SK-N-SH (cell line): ENCODE measurements around the gene AHDC1. TPM values are rescaled to one million over a fixed set of nuclear protein-coding genes. Genes with fewer than 3 reads are reported as not detected.
A peak's percentile ranks its signal among the peaks of the same experiment; 100 is the strongest.

ENCODE experiments used
- CTCF ChIA-PET: fragments of 300-600, 350-600 bp; formaldehyde crosslinking; extraction: SDS; loops from one replicate; lab custom pipeline; 2021; lab: Yijun Ruan, JAX
- POLR2A ChIA-PET: fragments of 350-600 bp; sonication (Branson Sonifier 250); formaldehyde crosslinking; extraction: SDS; loops from one replicate; lab custom pipeline; 2020; ENCODE audit warnings: antibody characterized with exemption, inconsistent platforms; lab: Yijun Ruan, JAX
- DNase-seq: peaks from one replicate; pipeline ENCODE4 v3.0.0; 2012
- H2AFZ ChIP-seq: fragments of 200-600 bp; sonication (generic); 2 replicates; pipeline ENCODE4 v1.8.1; 2016; ENCODE audit warnings: antibody characterized with exemption, mild to moderate bottlenecking, low read depth
- H3F3A ChIP-seq: fragments of 200-600 bp; sonication (generic); replicated peaks from 2 replicates; pipeline ENCODE3; 2016; ENCODE audit warnings: antibody characterized with exemption, mild to moderate bottlenecking; ENCODE audit not compliant: insufficient read depth
- H3K27ac ChIP-seq, 2 experiments: fragments of 200-500 bp in 1 of 2; fragments of 200-600 bp in 1 of 2; sonication (Bioruptor generic) in 1 of 2; sonication (generic), shearing (Covaris generic) in 1 of 2; 2 replicates each; pipeline versions ENCODE4 v1.5.1 to v1.6.1; 2014 to 2016; ENCODE audit warnings: low read depth in 2 of 2, inconsistent platforms in 1 of 2, low read length in 1 of 2, mild to moderate bottlenecking in 1 of 2, mixed read lengths in 1 of 2
- H3K27me3 ChIP-seq: fragments of 200-600 bp; sonication (generic), shearing (Covaris generic); 2 replicates; pipeline ENCODE4 v1.6.1; 2016; ENCODE audit warnings: mixed run types; ENCODE audit not compliant: insufficient read depth
- H3K36me3 ChIP-seq, 2 experiments: fragments of 200-500 bp in 1 of 2; fragments of 200-600 bp in 1 of 2; sonication (Bioruptor generic) in 1 of 2; sonication (generic) in 1 of 2; replicated peaks in 1 of 2; 2 replicates each; pipeline versions ENCODE3 to v1.5.1; 2014 to 2016; ENCODE audit warnings: low read length in 1 of 2, mild to moderate bottlenecking in 1 of 2; ENCODE audit not compliant: insufficient read depth in 2 of 2, control insufficient read depth in 1 of 2
- H3K4me1 ChIP-seq, 2 experiments: fragments of 200-500 bp in 1 of 2; fragments of 200-600 bp in 1 of 2; sonication (Bioruptor generic) in 1 of 2; sonication (generic), shearing (Covaris generic) in 1 of 2; 2 replicates each; pipeline versions ENCODE4 v1.5.1 to v1.6.1; 2014 to 2016; ENCODE audit warnings: low read depth in 1 of 2, low read length in 1 of 2, mixed run types in 1 of 2; ENCODE audit not compliant: insufficient read depth in 2 of 2, control insufficient read depth in 1 of 2
- H3K4me2 ChIP-seq: fragments of 200-600 bp; sonication (generic), shearing (Covaris generic); 2 replicates; pipeline ENCODE4 v1.6.1; 2017; ENCODE audit warnings: mixed run types
- H3K4me3 ChIP-seq, 2 experiments: fragments of 200-500 bp in 1 of 2; fragments of 200-600 bp in 1 of 2; sonication (Bioruptor generic) in 1 of 2; sonication (generic), shearing (Covaris generic) in 1 of 2; 2 replicates each; pipeline versions ENCODE4 v1.5.1 to v1.8.1; 2014 to 2016; ENCODE audit warnings: low read depth in 2 of 2, inconsistent platforms in 1 of 2, low read length in 1 of 2, mild to moderate bottlenecking in 1 of 2, mixed read lengths in 1 of 2, moderate library complexity in 1 of 2
- H3K79me2 ChIP-seq: fragments of 200-600 bp; sonication (generic); 2 replicates; pipeline ENCODE4 v1.8.1; 2017; ENCODE audit warnings: mild to moderate bottlenecking; ENCODE audit not compliant: insufficient read depth
- H3K9ac ChIP-seq: fragments of 200-600 bp; sonication (generic); 2 replicates; pipeline ENCODE4 v1.6.1; 2017; ENCODE audit warnings: mixed run types
- H3K9me2 ChIP-seq: fragments of 200-600 bp; sonication (generic); 2 replicates; pipeline ENCODE4 v1.6.1; 2017; ENCODE audit warnings: mixed run types
- H3K9me3 ChIP-seq: fragments of 200-600 bp; sonication (generic); 2 replicates; pipeline ENCODE4 v1.6.1; 2017; ENCODE audit warnings: mixed run types, mild to moderate bottlenecking, moderate library complexity
- H4K20me1 ChIP-seq: fragments of 200-600 bp; sonication (generic); 2 replicates; pipeline ENCODE4 v1.6.1; 2017; ENCODE audit warnings: mild to moderate bottlenecking, mixed run types; ENCODE audit not compliant: insufficient read depth
- CHD2 ChIP-seq: fragments of 150-350 bp; IDR thresholded peaks from 2 replicates; pipeline ENCODE4 v1.6.1; 2018; ENCODE audit warnings: low read length; ENCODE audit not compliant: partially characterized antibody
- ELF1 ChIP-seq: IDR thresholded peaks from 2 replicates; pipeline ENCODE4 v1.4.0; 2012
- EP300 ChIP-seq, 2 experiments: IDR thresholded peaks; 2 replicates each; pipeline versions ENCODE4 v1.4.0 to v1.6.1; 2012; ENCODE audit warnings: borderline replicate concordance in 1 of 2, low read depth in 1 of 2, low read length in 1 of 2
- FOXM1 ChIP-seq: IDR thresholded peaks from 2 replicates; pipeline ENCODE4 v1.4.0; 2012; ENCODE audit warnings: low read depth, mild to moderate bottlenecking
- JUND ChIP-seq: IDR thresholded peaks from 2 replicates; pipeline ENCODE4 v1.4.0; 2012
- MEF2A ChIP-seq: IDR thresholded peaks from 2 replicates; pipeline ENCODE4 v1.4.0; 2012; ENCODE audit warnings: low read depth, borderline replicate concordance
- MXI1 ChIP-seq: IDR thresholded peaks from 2 replicates; pipeline ENCODE4 v1.6.1; 2012; ENCODE audit warnings: mild to moderate bottlenecking, low read depth, low read length, improper control_type of control experiment
- NRF1 ChIP-seq: IDR thresholded peaks from 2 replicates; pipeline ENCODE4 v1.6.1; 2012; ENCODE audit warnings: low read depth, mild to moderate bottlenecking, low read length
- RAD21 ChIP-seq: IDR thresholded peaks from 2 replicates; pipeline ENCODE4 v1.6.1; 2012; ENCODE audit warnings: mild to moderate bottlenecking, low read length
- RCOR1 ChIP-seq: fragments of 150-350 bp; IDR thresholded peaks from 2 replicates; pipeline ENCODE4 v1.6.1; 2017; ENCODE audit warnings: antibody characterized with exemption, low read length
- RFX5 ChIP-seq: IDR thresholded peaks from 2 replicates; pipeline ENCODE4 v1.6.1; 2012; ENCODE audit warnings: mild to moderate bottlenecking, improper control_type of control experiment, low read length
- RXRA ChIP-seq: IDR thresholded peaks from 2 replicates; pipeline ENCODE4 v1.4.0; 2012; ENCODE audit warnings: low read depth, mild to moderate bottlenecking, borderline replicate concordance
- SMC3 ChIP-seq: IDR thresholded peaks from 2 replicates; pipeline ENCODE4 v1.6.1; 2012; ENCODE audit warnings: low read depth, low read length, improper control_type of control experiment
- TEAD4 ChIP-seq: IDR thresholded peaks from 2 replicates; pipeline ENCODE4 v1.4.0; 2012; ENCODE audit warnings: mild to moderate bottlenecking, borderline replicate concordance; ENCODE audit not compliant: insufficient read depth
- YY1 ChIP-seq: IDR thresholded peaks from 2 replicates; pipeline ENCODE4 v1.4.0; 2012; ENCODE audit warnings: low read depth, mild to moderate bottlenecking
- WGBS: methylation state at CpG from one replicate; pipeline ENCODE4 v1.1.6; 2017; ENCODE audit warnings: low lambda C conversion rate; 5-methylcytosine and 5-hydroxymethylcytosine counted together
- polyA plus RNA-seq, 3 experiments: library from polyadenylated mRNA; depleted of rRNA; stranded (reverse); fragments of >200 nt; gene quantifications; 2 replicates each; pipeline ENCODE4 v1.2.3, GENCODE V29; 2012
- TF ChIP-seq, protein P1 (sequence below): IDR thresholded peaks from 2 replicates; pipeline ENCODE4 v1.4.0; 2012; ENCODE audit warnings: low read depth, borderline replicate concordance
- TF ChIP-seq, protein P2 (sequence below): IDR thresholded peaks from 2 replicates; pipeline ENCODE4 v1.4.0; 2012; ENCODE audit warnings: low read depth, borderline replicate concordance
- TF ChIP-seq, protein P3 (sequence below): fragments of 150-350 bp; IDR thresholded peaks from 2 replicates; pipeline ENCODE4 v1.6.1; 2017; ENCODE audit warnings: antibody characterized with exemption, low read length, low read depth, borderline replicate concordance
- TF ChIP-seq, protein P4 (sequence below): IDR thresholded peaks from 2 replicates; pipeline ENCODE4 v1.4.0; 2012; ENCODE audit warnings: low read depth
- TF ChIP-seq, protein P5 (sequence below): fragments of 200-600 bp; sonication (generic); IDR thresholded peaks from 2 replicates; pipeline ENCODE4 v1.6.1; 2017; ENCODE audit warnings: antibody characterized with exemption, mild to moderate bottlenecking, moderate library complexity
- TF ChIP-seq, protein P6 (sequence below): IDR thresholded peaks from 2 replicates; pipeline ENCODE4; 2012

The AHDC1 gene
- polyA plus RNA-seq, 1 of the 3 experiments (the other 2 are of a cell fraction) = 8.5 TPM

DNA sequence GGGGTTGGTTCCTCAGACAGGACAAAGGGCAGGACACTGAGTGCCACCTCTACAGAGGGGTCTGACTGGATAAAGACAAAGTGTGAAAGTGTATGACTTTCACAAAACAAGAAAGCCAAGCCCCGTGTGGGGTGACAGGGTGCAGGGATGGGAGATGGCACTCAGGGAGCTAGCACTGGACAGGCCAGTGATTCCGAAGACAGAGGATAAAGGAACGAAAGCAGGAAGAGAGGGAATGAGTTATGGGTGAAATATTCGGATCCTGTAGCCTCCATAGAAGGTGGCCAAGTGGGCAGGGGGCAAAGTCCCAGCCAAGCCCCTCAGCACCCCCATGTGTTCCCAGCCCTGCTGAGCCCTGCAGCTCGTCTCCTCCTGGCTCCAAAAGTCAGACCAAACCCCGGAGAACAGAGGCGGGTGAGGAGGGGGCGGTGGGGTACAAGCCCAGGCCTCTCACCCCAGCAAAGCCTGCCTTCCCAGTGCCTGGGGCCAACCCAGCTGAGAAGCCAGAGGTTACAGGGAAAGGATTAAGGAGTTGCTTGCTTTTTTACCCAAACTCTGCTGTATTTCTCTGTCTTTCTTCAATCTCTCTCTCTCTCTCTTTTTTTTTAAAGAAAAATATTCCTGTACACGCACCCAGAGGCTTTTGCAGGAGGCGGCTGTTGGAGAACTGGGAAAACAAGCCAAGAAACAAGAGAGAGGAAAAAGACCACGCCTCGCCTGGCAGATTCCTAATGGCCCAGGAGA, 99.9 kb downstream of the AHDC1 start:
- Histone ChIP-seq H3K36me3 (no peaks in the 10 kb centered on the region), H3K4me3 (no peak overlapping the region), H4K20me1 (no peaks in the 10 kb centered on the region), H3K27me3 (no peaks in the 10 kb centered on the region), H2AFZ (peak overlapping the region; percentile 78), H3K9ac (no peak overlapping the region), H3K27ac (peak overlapping the region in 1 of 2 experiments; percentile 23; a peak in 1 of 4 replicates), H3K9me3 (no peaks in the 10 kb centered on the region), H3F3A (no peaks in the 10 kb centered on the region), H3K79me2 (no peaks in the 10 kb centered on the region), H3K4me1 (peaks cover 0 to 14% of the 10 kb centered on the region in 2 experiments; a peak in 2 of 4 replicates), H3K9me2 (no peaks in the 10 kb centered on the region), H3K4me2 (no peak overlapping the region)
- TF ChIP-seq JUND (no peak), FOXM1 (no peak), RAD21 (no peak), RFX5 (no peak), ELF1 (no peak), CHD2 (no peak), NRF1 (no peak), RCOR1 (no peak), SMC3 (no peak), YY1 (no peak)
- TF ChIP-seq, protein P1, sequence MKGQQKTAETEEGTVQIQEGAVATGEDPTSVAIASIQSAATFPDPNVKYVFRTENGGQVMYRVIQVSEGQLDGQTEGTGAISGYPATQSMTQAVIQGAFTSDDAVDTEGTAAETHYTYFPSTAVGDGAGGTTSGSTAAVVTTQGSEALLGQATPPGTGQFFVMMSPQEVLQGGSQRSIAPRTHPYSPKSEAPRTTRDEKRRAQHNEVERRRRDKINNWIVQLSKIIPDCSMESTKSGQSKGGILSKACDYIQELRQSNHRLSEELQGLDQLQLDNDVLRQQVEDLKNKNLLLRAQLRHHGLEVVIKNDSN = no peak
- TF ChIP-seq, protein P2, sequence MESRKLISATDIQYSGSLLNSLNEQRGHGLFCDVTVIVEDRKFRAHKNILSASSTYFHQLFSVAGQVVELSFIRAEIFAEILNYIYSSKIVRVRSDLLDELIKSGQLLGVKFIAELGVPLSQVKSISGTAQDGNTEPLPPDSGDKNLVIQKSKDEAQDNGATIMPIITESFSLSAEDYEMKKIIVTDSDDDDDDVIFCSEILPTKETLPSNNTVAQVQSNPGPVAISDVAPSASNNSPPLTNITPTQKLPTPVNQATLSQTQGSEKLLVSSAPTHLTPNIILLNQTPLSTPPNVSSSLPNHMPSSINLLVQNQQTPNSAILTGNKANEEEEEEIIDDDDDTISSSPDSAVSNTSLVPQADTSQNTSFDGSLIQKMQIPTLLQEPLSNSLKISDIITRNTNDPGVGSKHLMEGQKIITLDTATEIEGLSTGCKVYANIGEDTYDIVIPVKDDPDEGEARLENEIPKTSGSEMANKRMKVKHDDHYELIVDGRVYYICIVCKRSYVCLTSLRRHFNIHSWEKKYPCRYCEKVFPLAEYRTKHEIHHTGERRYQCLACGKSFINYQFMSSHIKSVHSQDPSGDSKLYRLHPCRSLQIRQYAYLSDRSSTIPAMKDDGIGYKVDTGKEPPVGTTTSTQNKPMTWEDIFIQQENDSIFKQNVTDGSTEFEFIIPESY = no peak
- TF ChIP-seq, protein P3, sequence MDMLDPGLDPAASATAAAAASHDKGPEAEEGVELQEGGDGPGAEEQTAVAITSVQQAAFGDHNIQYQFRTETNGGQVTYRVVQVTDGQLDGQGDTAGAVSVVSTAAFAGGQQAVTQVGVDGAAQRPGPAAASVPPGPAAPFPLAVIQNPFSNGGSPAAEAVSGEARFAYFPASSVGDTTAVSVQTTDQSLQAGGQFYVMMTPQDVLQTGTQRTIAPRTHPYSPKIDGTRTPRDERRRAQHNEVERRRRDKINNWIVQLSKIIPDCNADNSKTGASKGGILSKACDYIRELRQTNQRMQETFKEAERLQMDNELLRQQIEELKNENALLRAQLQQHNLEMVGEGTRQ = no peak
- TF ChIP-seq, protein P4, sequence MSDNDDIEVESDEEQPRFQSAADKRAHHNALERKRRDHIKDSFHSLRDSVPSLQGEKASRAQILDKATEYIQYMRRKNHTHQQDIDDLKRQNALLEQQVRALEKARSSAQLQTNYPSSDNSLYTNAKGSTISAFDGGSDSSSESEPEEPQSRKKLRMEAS = no peak
- no peak for DNase-seq
- POLR2A ChIA-PET = no interaction called here
- CTCF ChIA-PET = interaction anchor here (1.1 kb wide), 1 partner anchor 76 kb away, joined by 3 read pairs; no protein-coding TSS in a partner anchor
- 78% methylated on average over 8 of the region's 12 CpGs for WGBS

DNA sequence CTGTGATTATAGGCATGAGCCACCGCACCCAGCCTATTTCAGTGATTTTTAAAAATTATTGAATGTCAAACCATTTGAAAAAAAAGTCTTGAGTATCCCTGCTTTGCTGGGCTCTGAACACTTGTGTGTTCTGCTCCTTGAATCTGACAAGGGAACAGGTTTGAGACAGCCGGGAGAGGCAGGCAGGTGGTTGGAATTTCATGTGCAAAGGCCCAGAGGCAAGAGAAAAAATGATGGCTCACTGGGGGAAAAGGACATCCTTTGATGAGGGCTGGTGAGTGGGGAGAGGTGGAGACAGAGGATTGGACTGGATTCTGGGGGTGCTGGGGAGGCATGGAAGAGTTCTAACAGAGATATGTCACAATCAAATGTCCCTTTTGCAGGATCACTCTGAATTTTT, 100.9 kb downstream of the AHDC1 start:
- Histone ChIP-seq H2AFZ (no peak overlapping the region), H3K27me3 (no peaks in the 10 kb centered on the region), H3K9me3 (no peaks in the 10 kb centered on the region), H3F3A (no peaks in the 10 kb centered on the region), H3K27ac (no peak overlapping the region), H3K4me3 (no peak overlapping the region), H3K79me2 (no peaks in the 10 kb centered on the region), H3K4me1 (peaks cover 0 to 14% of the 10 kb centered on the region in 2 experiments; a peak in 2 of 4 replicates), H3K9me2 (no peaks in the 10 kb centered on the region), H3K36me3 (no peaks in the 10 kb centered on the region), H3K9ac (no peak overlapping the region), H4K20me1 (no peaks in the 10 kb centered on the region), H3K4me2 (no peak overlapping the region)
- WGBS = 93% methylated on average over 2 of the region's 2 CpGs
- CTCF ChIA-PET = interaction anchor here (0.8 kb wide), 1 partner anchor 11 kb away, joined by 3 read pairs; no protein-coding TSS in a partner anchor
- POLR2A ChIA-PET = no interaction called here
- no peak for DNase-seq
- TF ChIP-seq RXRA (no peak), MEF2A (no peak), JUND (no peak), MXI1 (no peak), EP300 (IDR thresholded peaks at IDR 0.05; ENCODE audit: borderline replicate concordance in 1 of 2, low read depth in 1 of 2, low read length in 1 of 2) (no peak), TEAD4 (no peak), SMC3 (no peak)
- TF ChIP-seq, protein P5, sequence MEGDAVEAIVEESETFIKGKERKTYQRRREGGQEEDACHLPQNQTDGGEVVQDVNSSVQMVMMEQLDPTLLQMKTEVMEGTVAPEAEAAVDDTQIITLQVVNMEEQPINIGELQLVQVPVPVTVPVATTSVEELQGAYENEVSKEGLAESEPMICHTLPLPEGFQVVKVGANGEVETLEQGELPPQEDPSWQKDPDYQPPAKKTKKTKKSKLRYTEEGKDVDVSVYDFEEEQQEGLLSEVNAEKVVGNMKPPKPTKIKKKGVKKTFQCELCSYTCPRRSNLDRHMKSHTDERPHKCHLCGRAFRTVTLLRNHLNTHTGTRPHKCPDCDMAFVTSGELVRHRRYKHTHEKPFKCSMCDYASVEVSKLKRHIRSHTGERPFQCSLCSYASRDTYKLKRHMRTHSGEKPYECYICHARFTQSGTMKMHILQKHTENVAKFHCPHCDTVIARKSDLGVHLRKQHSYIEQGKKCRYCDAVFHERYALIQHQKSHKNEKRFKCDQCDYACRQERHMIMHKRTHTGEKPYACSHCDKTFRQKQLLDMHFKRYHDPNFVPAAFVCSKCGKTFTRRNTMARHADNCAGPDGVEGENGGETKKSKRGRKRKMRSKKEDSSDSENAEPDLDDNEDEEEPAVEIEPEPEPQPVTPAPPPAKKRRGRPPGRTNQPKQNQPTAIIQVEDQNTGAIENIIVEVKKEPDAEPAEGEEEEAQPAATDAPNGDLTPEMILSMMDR = no peak
- TF ChIP-seq, protein P6, sequence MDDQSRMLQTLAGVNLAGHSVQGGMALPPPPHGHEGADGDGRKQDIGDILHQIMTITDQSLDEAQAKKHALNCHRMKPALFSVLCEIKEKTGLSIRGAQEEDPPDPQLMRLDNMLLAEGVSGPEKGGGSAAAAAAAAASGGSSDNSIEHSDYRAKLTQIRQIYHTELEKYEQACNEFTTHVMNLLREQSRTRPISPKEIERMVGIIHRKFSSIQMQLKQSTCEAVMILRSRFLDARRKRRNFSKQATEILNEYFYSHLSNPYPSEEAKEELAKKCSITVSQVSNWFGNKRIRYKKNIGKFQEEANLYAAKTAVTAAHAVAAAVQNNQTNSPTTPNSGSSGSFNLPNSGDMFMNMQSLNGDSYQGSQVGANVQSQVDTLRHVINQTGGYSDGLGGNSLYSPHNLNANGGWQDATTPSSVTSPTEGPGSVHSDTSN = no peak
